GM12891 (cell line): ENCODE measurements around the gene NEMF.
"Not testable (repeated sequence)": the region's sequence is repeated elsewhere in the genome, so short reads cannot be mapped to it uniquely, and the experiment has no call there.

Source experiments
- DNase-seq: peaks from one replicate; pipeline ENCODE4 v3.0.0; 2011; ENCODE audit warnings: low spot score; ENCODE audit not compliant: insufficient read length
- FAIRE-seq: peaks from 2 replicates; lab custom pipeline; 2011; peaks lifted over from hg19 to GRCh38; lab: Jason Lieb, UNC
- PAX5 ChIP-seq: IDR thresholded peaks from 2 replicates; pipeline ENCODE4 v1.6.1; 2011; ENCODE audit warnings: low read length, moderate library complexity, mild to moderate bottlenecking; ENCODE audit not compliant: insufficient read depth, severe bottlenecking
- POLR2A ChIP-seq: IDR thresholded peaks from 2 replicates; pipeline ENCODE4 v1.6.1; 2011; ENCODE audit warnings: low read depth, low read length, control low read depth
- POLR2AphosphoS5 ChIP-seq: IDR thresholded peaks from 2 replicates; pipeline ENCODE4 v1.6.1; 2011; ENCODE audit warnings: low read depth, low read length, control low read depth
- POU2F2 ChIP-seq: IDR thresholded peaks from 2 replicates; pipeline ENCODE4 v1.6.1; 2011; ENCODE audit warnings: low read depth, mild to moderate bottlenecking, control low read depth, low read length, moderate library complexity
- SPI1 ChIP-seq: IDR thresholded peaks from 2 replicates; pipeline ENCODE4 v1.6.1; 2011; ENCODE audit warnings: low read depth, low read length, control low read depth
- TAF1 ChIP-seq: IDR thresholded peaks from 2 replicates; pipeline ENCODE4 v1.6.1; 2011; ENCODE audit warnings: low read depth, low read length, control low read depth

The NEMF gene

GRCh38 chr14:49769171-49769570 lies 83.4 kb downstream of the NEMF start:
- TF ChIP-seq POLR2A (no peak), PAX5 (no peak), POU2F2 (no peak), TAF1 (no peak), SPI1 (no peak), POLR2AphosphoS5 (no peak)
- DNase-seq: no peak
- no peak for FAIRE-seq

- peak; percentile 30 for DNase-seq
- no peak for TF ChIP-seq SPI1
- TF ChIP-seq PAX5: no peak
- TF ChIP-seq POU2F2: no peak
- TF ChIP-seq POLR2A: peak; percentile 53
- peak; percentile 72 for TF ChIP-seq POLR2AphosphoS5
- no peak for TF ChIP-seq TAF1
- FAIRE-seq: no peak
Observed at GRCh38 chr14:49768301-49769121, 84.1 kb downstream of the NEMF start.

GRCh38 chr14:49767571-49768300 lies 84.9 kb downstream of the NEMF start, which contains the start of gene KLHDC2:
Gene KLHDC2, plus strand, starts transcription at chr14:49768153. Its CDS starts 316 bp downstream, at chr14:49768469.
- TF ChIP-seq TAF1 (peak; percentile 1; the same call in 1 of the 2 replicates), POU2F2 (no peak), PAX5 (peak; percentile 65), SPI1 (no peak), POLR2A (peak; percentile 56), POLR2AphosphoS5 (peak; percentile 59; the same call in 1 of the 2 replicates)
- peak; percentile 77 for DNase-seq
- peak; percentile 96 for FAIRE-seq

GRCh38 chr14:49767270-49767570 lies 85.4 kb downstream of the NEMF start:
- FAIRE-seq (no peak), DNase-seq (no peak)
- TF ChIP-seq POU2F2: no peak
- no peak for TF ChIP-seq SPI1
- no peak for TF ChIP-seq TAF1
- no peak for TF ChIP-seq POLR2A
- no peak for TF ChIP-seq POLR2AphosphoS5

DNA sequence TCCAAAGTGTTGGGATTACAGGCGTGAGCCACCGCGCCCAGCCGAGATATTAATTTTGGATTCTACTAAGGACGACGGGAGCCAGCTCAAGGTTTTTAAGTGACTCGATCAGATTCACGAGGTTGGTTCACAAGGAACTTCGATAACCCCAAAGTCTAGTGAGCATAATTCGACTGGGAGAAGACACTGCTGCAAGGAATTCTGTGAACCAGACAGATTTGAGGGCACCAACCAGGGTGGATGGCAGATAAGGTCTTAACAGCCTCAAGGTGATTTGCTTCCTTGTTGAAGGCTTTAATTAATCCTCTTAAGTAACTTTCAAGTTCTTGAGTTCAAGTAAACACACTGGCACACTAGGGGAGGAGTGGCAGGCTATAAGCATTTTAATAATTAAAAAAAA lies 85.7 kb downstream of the NEMF start:
- TF ChIP-seq POLR2A (no peak), TAF1 (no peak), POU2F2 (no peak), SPI1 (no peak), POLR2AphosphoS5 (no peak), PAX5 (no peak)
- no peak for DNase-seq
- FAIRE-seq: no peak

DNA sequence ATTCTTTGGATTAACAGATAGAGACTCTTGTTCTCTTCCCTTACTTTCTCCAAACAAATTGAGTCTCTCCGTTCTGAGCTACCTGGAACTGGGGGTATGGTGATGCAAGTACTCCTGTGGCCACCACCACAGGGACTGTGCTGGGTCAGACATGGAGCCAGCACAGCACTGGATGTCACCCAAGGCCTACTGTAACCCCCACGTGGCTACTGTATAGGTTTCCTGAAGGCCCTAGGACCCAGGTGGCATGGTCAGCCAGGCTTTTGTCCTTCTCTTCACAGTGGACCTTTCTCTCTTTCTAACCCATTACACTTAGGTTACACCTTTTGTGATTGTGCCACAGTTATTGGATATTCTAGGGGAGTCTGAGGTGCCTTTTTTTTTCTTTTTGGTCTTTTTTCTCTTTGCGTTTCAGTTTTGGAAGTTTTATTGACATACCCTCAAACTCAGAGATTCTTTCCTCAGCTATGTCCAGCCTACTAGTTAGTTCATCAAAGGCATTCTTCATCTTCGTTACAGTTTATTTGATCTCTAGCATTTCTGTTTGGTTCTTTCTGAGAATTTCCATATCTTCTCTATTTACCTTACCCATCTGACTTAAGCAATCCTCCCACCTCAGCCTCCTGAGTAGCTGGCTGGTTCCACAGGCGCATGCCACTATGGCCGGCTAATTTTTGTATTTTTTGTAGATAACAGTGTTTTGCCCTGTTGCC lies 90.6 kb downstream of the NEMF start:
- TF ChIP-seq POLR2A (no peak), PAX5 (no peak), POLR2AphosphoS5 (no peak)
- no peak for FAIRE-seq
- DNase-seq: no peak

DNA sequence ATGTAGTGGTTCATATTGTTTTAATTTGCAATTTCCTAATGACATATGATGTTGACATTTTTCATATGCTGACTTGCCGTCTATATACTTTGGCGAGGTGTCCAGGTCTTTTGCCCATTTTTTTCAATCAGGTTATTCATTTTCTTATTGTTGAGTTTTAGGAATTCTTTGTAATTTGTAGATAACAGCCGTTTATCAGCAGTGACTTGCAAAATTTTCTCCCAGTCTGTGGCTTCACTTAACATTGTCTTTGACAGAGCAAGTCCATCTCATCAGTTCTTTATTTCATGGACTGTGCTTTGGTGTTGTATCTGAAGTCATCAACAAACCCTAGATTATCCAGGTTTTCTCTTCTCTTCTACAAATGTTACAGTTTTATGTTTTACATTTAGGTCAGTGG lies 97.2 kb downstream of the NEMF start:
- DNase-seq: no peak
- no peak for FAIRE-seq
- TF ChIP-seq SPI1 (no peak), PAX5 (no peak), POU2F2 (no peak), POLR2AphosphoS5 (no peak), POLR2A (no peak), TAF1 (no peak)

GRCh38 chr14:49754570-49755097 lies 98.0 kb downstream of the NEMF start:
- FAIRE-seq (no peak), DNase-seq (no peak)
- TF ChIP-seq PAX5 (no peak), POLR2A (no peak), POU2F2 (no peak), TAF1 (no peak), SPI1 (no peak), POLR2AphosphoS5 (no peak)

DNA sequence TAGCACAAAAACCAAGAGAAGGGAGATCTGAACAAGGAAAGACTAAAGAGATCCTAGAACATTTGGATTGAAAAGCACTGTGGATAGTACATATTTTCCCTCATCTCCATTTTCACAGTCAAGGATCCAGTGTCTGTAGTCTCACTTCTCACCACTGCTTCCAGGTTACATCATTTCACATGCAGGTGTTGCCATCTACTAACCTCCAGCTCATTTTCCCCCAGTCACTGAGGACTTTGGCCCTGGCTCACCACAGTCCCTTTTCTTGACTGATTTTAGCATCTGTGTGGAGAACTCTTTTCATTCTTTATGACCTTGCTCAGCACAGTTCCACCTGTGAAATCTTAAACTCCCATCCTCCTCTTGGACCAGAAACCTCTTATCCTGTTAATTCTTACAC lies 106.1 kb downstream of the NEMF start:
- not testable (repeated sequence) for DNase-seq
- FAIRE-seq: peak; percentile 58
